CD4-positive, alpha-beta T cell treated with Interleukin-15 for 4 hours (primary cell): Measurements from ENCODE around the gene MYO3A.
"Not testable (repeated sequence)": the region's sequence is repeated elsewhere in the genome, so short reads cannot be mapped to it uniquely, and the experiment has no call there.

Experiments
- DNase-seq: peaks from one replicate; pipeline ENCODE4 v3.0.0-alpha.2; 2020; ENCODE audit warnings: low spot score

Gene MYO3A

DNA sequence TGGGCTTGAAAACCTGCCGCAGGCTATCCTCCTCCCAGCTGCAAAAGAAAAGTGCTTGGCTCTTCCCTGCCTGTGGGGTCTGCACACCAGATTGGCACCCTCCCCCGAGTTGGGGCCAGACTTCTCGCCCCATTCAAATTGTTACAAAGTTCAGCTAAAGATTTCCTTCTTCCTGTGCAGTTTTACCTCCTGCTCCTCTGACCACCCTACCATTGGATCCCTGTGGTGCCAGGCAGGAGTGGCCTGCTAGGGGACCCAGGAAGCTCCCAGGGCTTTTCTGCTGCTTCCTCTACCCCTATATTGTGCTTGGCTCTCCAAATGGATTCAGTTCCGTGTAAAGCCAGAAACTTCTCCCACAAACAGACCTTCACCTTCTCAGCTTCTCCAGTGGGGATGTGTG lies 147.4 kb downstream of the MYO3A start:
- no peak for DNase-seq

DNA sequence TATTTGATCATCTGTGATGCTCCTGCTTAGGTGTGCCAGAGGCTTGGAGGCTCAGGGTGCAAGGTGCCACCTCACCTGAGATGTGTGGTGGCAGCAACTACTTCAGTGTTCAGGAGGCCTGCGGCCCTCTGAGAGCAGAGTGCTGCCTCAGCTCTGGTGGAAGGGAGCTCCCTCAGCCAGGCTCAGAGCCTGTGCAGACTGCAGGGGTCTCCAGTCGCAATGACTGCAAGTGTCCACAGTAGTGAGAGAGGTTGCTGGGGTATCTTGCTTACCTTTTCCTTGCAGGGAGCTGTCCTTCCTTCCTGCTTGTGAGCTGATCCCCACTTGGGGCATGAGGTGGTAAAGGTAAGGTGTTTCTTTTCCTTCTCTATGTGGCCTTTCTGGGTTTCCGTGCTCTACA lies 151.5 kb downstream of the MYO3A start:
- no peak for DNase-seq

DNA sequence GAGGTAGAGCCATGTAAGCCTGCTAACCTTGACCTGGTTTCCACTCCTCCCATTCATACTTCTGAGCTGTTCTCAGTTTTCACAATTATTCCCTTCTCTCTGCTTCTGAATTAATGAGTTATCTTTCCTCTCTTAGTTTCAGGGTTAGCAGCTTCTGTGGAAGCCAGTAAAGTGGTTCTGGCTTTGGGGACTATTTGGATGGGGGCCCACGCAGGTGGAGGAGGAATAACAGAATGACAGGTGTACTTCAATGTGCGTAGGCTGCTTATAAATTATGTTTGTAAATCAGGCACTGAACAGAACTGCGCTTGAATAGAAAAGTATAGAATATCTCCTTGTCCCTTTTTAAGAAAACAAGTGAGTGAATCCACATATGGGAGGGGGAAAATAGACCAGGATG lies 153.6 kb downstream of the MYO3A start:
- no peak for DNase-seq

DNA sequence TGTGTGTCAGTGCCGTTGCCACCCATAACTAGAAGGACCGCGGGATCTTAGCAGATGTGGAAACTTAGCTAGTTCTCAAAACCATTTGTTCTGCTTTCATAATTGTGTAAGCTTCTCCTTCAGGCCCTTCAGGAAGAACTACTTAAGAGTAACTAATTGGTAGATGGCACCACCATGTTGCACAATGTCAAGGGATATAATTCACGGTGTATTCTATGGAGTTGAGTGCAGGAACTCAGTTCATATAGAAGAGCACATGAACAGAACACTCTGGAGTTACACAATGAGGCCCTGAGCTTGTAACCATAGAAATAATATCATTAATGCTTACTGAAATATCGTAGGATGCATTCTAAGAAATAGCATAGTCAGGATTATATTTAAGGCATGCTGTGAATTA lies 156.0 kb downstream of the MYO3A start:
- DNase-seq: no peak

DNA sequence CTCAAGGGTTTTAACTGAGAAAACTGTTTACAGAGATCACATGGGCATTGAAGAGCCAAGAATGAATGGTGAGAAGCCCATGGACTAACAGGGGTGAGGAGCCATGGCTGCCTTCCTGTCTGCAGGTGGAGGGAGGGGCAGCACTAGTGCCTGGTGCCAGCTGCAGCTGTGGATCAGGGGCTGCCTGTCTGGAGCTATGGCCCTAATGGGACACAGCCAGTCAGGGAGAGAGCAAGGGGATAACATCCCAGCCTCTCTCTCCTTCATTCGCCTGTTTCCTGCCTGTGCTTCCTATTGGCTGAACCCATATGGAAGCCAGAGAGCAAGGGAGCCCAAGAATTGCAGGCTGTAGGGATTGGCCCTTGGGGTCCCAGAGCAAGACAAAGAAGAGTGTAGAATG lies 156.7 kb downstream of the MYO3A start:
- no peak for DNase-seq

DNA sequence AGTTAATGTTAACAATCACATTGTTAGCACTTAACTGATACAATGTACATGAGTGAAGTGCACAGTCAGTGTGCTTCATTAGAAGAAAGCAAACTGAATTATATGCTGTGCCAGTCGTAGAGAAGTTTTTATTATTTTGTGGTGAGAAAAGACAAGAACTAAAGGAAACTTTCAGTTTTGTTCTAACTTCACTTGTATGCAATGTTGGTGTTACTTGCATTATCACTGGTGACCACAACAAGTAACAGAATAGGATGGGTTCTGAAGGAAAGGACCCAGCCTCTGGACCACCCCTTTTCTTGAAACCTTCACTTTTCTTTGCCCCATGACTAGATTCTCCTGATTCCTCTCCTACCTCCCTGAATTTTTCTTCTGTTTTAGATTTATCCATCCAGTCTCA lies 159.2 kb downstream of the MYO3A start:
- no peak for DNase-seq

DNA sequence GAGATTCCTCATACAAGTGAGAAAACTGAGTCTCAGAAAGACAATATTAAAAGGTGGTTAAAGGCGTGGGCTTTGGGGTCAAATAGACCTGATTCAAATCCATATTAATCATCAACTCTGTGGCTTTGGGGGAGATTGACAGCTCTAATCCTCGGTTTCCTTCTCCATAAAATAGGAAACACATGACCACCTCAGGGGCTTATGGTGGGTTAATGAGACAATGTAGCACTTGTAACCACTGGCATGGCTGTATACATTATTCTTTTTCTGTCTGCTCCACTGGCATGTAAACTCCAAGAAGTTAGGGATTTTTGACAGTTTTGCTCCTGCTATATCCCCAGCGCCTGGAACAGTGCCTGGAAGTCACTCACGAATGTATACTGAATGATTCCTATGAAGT lies 161.8 kb downstream of the MYO3A start:
- no peak for DNase-seq

DNA sequence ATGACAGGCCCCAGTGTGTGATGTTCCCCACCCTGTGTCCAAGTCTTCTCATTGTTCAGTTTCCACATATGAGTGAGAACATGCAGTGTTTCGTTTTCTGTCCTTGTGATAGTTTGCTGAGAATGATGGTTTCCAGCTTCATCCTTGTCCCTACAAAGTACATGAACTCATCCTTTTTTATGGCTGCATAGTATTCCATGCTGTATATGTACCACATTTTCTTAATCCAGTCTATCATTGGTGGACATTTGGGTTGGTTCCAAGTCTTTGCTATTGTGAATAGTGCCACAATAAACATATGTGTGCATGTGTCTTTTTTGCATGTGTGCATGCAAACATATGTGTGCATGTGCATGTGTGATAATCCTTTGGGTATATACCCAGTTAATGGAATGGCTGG lies 163.5 kb downstream of the MYO3A start:
- DNase-seq: not testable (repeated sequence)

DNA sequence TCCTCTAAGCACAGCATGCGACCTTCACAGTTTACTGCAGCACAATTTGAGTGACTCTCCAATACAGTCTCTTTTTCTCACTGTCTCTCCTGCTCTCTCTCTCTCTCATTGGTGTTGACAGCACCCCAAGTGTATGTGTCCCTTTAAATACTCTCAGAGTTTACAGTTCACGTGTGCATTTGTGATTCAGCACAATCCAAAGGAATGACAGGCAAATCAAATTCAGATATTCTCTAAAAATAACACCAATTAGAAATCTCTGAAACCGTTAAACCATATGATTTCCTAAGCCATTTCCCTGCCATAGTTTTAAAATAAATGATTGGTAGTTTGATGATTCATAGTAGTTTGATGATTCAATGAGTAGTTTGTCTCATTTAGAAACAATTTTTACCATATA lies 178.5 kb downstream of the MYO3A start:
- DNase-seq: no peak

DNA sequence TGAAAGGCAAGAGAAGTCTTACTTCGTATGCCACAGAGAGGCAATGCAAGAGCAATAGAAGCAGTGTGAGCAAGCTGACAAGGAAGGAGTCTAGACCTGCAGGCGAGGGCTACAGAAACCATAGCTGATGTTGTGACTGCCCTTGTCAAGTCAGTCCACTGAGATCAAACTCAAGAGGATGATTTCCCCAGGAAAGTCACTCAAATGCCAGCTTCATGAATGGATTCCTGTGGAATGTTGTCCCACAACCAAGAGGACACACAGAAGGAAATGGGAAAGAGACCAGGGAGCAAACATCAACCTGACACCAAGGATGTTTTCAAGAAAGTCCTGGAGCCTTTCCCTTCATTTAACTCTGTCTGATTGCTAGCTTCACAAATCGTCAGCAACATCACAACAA lies 204.6 kb downstream of the MYO3A start:
- DNase-seq: no peak

DNA sequence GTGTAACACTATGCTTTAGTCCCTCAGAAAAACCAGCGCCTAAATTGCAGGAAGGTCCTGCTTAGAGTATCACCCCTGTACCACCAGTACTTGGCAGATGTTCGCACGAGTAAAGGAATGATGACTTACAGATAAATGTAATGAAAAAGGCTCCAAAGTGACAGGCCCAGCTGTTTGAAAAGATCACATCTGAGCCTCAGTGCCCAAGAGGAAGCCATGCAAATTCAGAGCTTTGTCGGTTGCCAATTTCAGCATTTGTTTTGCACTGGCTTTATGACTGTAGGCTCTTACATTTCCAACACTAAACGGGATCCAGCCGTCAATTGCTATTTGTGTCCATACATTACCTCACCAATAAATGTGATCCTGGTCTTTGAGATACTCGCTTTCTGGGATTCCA lies 222.0 kb downstream of the MYO3A start:
- no peak for DNase-seq

DNA sequence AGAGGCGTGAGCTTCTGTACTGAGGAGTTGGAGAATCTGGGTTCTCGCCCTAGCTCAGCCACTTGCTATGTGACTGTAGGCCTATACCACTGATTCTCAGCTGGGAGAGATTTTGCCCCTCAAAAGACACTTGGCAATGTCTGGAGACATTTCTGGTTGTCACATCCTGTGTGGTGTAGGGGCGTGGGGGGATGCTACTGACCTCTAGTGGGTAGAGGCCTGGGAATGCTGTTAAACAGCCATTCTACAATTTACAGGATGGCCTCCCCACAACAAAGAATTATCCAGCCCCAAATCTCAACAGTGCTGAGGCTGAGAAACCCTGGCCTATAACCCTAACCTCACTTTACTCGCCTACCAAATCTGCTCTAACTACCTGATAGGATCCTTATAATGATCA lies 223.7 kb downstream of the MYO3A start:
- DNase-seq: no peak

DNA sequence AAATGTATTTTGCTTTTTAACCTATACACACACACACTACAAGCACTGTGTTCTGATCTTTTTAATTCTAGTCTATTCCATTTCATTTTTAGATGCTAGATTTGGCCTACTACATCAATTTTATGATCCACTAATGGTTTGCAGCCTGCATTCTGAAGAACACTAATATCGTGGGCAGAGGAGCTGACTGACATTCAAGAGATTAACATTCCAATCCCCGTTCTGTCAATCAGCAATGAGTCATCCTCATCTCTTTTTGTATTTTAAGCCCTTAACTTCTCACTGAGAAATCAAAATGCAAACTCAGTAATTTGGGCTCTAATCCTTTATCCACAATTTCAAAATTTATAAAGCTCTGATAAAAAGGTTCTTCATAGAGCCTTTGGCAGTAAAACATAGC lies 235.4 kb downstream of the MYO3A start:
- DNase-seq: no peak

DNA sequence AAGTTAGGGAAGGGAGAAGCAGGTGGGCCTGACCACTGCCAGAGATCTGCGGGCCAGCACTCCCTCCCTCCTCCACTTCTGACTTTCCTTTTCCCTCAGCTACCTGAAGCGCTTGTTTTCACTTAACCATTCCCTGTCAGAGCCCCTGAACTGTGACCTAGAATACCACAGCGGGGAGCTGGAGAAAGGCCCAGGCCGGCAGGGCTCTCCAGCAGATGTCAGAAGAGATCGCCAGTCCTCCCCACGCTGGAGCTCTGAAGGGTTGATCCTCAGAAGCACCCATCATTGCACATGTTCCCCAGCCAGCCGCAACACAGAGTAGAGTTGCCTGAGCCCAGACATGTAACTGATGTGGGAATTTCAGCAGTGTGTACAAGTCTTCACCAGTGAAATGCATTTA lies 238.1 kb downstream of the MYO3A start:
- no peak for DNase-seq

DNA sequence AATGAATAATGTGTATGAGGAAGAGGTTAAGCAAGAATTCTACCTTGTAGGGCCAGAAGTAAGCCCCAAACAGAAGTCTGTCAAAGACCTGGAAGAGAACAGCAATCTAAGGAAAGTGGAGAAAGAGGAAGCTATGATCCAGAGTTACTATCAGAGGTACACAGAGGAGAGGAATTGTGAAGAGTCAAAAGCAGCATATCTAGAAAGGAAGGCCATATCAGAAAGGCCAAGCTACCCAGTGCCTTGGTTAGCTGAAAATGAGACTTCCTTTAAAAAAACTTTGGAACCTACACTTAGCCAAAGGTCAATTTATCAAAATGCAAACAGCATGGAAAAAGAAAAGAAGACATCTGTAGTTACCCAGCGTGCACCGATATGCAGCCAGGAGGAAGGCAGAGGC lies 239.8 kb downstream of the MYO3A start:
- DNase-seq: no peak

DNA sequence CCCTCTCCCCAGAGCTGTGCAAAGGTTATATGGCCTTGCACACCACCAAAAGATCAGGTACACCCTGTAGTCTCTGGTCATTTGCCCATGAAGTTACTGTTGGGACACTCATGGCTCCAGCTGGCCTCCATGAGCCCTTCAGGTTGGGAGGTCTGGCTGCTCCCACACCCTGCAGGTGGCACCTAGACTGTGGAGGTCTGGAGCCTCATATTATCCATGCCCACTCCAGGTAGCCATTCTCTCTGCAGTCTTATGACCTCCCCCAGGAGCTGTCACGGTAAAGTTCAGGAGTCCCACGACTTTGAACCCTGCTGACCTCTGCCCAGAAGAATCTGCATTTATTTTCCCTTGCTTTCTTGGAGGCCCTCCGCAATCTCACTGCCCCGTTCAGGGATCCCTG lies 243.3 kb downstream of the MYO3A start:
- no peak for DNase-seq

DNA sequence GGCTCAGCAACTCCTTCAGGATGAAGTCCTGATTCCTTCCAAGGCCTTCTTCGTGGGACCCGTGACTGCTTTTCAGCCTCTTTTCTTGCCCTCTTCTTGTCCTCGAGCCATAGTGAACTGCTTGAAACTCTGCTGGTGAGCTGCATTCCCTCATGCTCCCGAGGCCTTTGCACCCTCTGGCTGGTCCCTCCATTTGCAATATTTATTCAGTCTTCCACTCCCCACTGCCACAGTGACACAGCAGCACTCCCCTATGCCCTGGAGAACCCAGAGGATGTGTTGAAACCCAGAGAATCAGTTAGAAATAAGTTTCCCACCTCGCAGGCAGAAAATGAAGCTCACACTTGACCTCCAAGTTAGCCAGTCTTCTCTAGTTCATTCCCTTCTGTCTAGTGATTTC lies 260.2 kb downstream of the MYO3A start:
- no peak for DNase-seq

DNA sequence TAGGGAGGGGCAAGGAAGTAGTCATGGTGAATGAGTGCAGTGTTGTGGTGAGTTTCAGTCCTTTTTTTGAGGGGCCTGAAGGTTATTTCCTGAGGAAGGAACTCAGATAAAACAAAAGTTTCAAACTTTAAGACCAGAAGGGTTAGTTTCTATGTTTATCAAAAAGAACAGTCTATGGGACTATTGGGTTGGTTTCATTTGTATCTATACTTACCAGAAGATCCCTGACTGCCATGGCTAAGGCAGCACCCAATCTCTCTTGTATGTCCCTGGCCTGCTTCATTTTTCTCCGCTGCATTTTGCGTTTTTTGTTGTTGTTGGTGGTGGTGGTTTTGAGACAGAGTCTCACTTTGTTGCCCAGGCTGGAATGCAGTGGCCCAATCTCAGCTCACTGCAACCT lies 263.2 kb downstream of the MYO3A start:
- no peak for DNase-seq

DNA sequence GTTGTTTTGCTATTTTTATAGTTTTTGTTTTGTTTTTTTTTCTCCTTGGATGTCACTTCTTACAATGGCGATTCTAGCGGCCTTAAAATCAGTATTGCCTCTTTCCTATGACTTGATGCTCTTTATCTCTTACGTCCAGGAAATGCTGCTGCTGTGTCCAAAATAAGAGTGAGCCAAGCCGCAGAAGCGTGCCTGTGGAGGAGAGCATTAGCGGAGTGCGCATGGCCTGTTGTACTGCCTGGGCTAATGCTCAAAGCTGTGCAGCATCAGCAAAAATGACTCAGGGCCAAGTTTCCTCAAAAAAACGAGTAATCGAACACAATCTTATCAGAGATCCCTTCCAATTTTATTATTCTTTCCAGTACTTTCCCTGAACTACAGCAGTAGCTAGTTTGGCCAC lies 264.1 kb downstream of the MYO3A start:
- DNase-seq: no peak

DNA sequence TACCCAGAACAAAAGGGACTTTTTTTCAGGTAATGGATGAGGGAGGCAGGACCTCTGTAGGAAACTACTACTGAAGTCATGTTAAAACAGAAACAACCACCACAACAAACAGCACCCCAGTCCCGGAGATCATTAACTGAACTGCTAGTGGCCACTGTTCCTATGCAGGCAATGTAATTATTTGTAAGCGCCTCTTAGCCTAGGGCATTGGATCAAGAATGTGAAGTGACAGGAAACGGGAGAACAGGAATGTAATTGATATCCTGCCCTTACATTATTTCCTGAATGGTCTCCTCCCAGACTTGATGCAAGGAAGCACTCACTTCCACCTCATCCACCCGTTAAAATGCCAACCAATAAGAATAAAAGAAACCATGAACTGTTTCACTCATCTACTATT lies 265.8 kb downstream of the MYO3A start:
- no peak for DNase-seq

DNA sequence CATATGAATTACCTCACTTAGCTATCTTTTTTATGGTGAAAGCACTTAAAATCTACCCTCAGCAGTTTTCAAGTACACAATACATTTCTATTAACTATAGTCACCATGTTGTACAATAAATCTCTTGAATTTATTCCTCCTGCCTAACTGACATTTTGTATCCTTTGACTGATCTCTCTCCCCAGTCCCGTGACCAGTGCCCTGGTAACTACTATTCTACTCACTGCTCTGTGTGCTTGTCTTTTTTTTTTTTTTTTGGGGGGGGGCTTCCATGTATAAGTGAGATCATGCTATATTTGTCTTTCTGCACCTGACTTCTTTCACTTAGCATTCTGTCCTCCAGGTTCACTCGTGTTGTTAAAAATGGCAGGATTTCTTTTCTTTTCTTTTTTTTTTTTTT lies 271.2 kb downstream of the MYO3A start:
- DNase-seq: no peak

DNA sequence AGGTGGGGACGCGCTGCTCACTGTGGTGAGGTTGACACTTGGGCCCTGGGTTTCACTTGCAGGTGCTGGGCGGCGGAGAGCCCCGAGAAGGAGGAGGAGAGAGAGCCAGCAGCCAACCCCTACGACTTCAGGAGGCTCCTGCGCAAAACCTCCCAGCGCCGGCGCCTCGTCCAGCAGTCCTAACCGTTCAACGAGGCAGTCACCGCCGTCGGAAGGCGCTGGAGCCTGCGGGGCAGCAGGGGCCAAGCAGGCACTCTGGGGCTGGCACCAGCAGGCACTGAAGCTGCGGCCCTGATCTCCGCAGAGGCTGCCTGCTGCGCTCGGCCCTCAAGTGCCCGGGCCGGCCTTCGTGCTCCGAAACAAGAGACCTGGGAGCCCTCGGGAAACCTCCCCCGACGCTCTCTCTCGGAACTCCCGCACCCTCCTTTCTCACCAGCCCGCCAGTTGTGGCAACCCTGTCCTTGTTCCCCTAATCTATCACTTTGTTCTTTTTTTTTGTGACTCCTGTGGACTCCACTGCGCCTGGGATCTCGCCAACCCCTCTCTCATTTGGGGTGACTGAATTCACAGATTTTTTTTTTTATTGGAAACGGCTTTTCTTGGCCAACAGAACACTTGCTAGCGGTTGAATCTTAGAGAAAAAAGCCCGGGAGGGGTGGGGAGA lies 277.9 kb downstream of the MYO3A start:
- no peak for DNase-seq

DNA sequence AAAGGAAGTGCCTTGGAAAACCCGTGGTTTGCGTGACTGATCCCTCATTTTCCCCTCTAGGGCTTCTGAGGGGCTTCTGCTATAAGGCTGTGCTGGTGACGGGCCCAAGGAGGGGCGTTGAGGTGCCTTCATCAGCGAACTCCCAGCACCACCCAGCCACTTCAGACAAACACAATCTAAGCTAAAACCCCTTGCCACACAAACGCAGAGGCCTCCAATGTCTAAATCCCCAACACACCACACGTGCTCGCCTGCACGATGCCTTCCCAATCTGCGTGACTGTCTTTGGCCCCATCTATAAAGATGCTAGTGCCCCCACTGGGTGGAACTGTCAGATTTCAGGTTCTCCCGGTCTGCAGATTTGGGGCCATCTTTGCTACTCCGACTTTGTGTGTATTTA lies 278.5 kb downstream of the MYO3A start:
- no peak for DNase-seq

DNA sequence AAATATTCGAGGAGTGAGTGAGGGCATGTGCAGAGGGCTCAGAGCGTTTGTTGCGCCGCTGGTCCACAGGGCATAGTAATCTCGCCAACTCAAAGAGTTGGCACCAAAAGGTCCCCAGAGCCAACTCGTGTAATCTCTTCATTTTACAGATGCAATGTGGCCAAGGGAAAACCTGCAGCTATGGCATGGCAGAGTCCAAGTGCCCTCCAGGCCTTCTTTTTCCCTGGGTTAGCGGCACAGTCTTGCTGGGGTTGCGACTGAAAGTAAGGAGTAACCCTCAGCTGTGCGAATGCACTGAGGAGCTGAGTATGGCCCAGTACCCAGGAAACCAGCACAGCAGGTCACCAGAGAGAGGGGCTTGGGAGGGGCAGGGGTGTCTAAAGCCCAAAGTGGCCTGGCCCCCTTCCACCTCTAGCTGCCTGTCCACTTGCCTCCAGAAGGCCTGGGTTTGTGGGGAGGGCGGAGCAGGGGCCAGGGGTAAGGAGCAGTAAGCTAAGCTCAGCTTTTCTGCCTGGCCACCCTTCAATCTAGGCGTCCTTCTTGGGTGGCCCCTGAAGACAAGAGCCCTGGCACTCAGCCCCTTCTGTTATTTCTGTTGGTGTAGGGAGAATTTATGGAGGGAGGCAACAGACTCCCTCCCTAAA lies 279.2 kb downstream of the MYO3A start:
- no peak for DNase-seq
